Loucy (cell line): ENCODE data around the gene MAD1L1.

Experiments used
- H2AFZ ChIP-seq: fragments of 200-600 bp; sonication (generic); 2 replicates; pipeline ENCODE4 v1.6.0; 2016; ENCODE audit warnings: antibody characterized with exemption, mild to moderate bottlenecking, low read length, moderate library complexity
- H3F3A ChIP-seq: fragments of 200-600 bp; 2 replicates; pipeline ENCODE4 v1.6.0; 2016; ENCODE audit warnings: antibody characterized with exemption, low read depth, mild to moderate bottlenecking
- H3K27me3 ChIP-seq: fragments of 200-600 bp; sonication (generic); 2 replicates; pipeline ENCODE4 v1.6.1; 2014; ENCODE audit warnings: low read length, mild to moderate bottlenecking; ENCODE audit not compliant: insufficient read depth, poor library complexity, severe bottlenecking
- H3K36me3 ChIP-seq: fragments of 200-600 bp; sonication (generic); 2 replicates; pipeline ENCODE4 v1.6.1; 2016; ENCODE audit warnings: low read length; ENCODE audit not compliant: insufficient read depth
- H3K4me1 ChIP-seq: fragments of 200-600 bp; sonication (generic); 2 replicates; pipeline ENCODE4 v1.5.1; 2014; ENCODE audit warnings: low read length, mild to moderate bottlenecking; ENCODE audit not compliant: insufficient read depth, poor library complexity, severe bottlenecking
- H3K4me2 ChIP-seq: fragments of 200-600 bp; sonication (generic); 2 replicates; pipeline ENCODE4 v1.6.0; 2014; ENCODE audit warnings: antibody characterized with exemption, low read length, low read depth, mild to moderate bottlenecking; ENCODE audit not compliant: poor library complexity, severe bottlenecking
- H3K4me3 ChIP-seq: fragments of 200-600 bp; sonication (generic); 2 replicates; pipeline ENCODE4 v1.5.1; 2014; ENCODE audit warnings: low read length, mild to moderate bottlenecking, mixed read lengths; ENCODE audit not compliant: poor library complexity, severe bottlenecking
- H3K79me2 ChIP-seq: fragments of 200-600 bp; sonication (generic); 2 replicates; pipeline ENCODE4 v1.6.1; 2014; ENCODE audit warnings: low read length; ENCODE audit not compliant: insufficient read depth
- H3K9ac ChIP-seq: fragments of 200-600 bp; sonication (generic); 2 replicates; pipeline ENCODE4 v1.6.0; 2014; ENCODE audit warnings: mild to moderate bottlenecking, low read depth, low read length, moderate library complexity; ENCODE audit not compliant: poor library complexity, severe bottlenecking
- H3K9me2 ChIP-seq: fragments of 200-600 bp; sonication (generic); replicated peaks from 2 replicates; pipeline ENCODE4 v1.6.1; 2016; ENCODE audit warnings: low read depth, low read length, mixed read lengths
- H3K9me3 ChIP-seq: fragments of 200-600 bp; sonication (generic); 2 replicates; pipeline ENCODE4 v1.6.1; 2014; ENCODE audit warnings: mild to moderate bottlenecking, antibody characterized with exemption, low read length, low read depth; ENCODE audit not compliant: insufficient read depth
- H4K20me1 ChIP-seq: fragments of 200-600 bp; sonication (generic); 2 replicates; pipeline ENCODE4 v1.6.0; 2014; ENCODE audit warnings: antibody characterized with exemption, low read length, mild to moderate bottlenecking; ENCODE audit not compliant: insufficient read depth, poor library complexity, severe bottlenecking
- EZH2phosphoT487 ChIP-seq: fragments of 200-600 bp; IDR thresholded peaks from 2 replicates; pipeline ENCODE4 v1.6.1; 2018; ENCODE audit warnings: antibody characterized with exemption, mild to moderate bottlenecking, moderate library complexity, borderline replicate concordance
- TF ChIP-seq, protein P1 (sequence below): fragments of 200-600 bp; sonication (generic); conservative IDR thresholded peaks from 2 replicates; pipeline ENCODE4 v1.5.1; 2014; ENCODE audit warnings: mild to moderate bottlenecking, antibody characterized with exemption, low read length

MAD1L1 gene

DNA sequence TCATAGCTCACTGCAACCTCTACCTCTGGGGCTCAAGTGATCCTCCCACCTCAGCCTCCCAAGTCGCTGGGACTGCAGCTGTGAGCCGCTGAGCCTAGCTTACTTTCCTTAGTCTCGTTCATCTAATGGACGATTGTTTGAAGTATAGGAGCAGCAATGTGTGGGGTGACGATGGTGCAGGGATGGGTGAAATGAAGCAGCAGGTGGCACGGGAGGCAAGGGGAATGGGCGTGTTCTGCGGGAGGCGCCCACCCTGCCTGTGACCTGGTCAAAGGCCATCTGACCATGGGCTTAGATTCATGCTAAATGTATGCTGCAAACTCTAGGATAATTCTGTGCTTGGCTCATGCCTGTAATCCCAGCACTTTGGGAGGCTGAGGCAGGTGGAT, 210.7 kb downstream of the MAD1L1 start:
- no peaks in the 10 kb centered on the region for H4K20me1 ChIP-seq
- H3K9me2 ChIP-seq, result no peaks in the 10 kb centered on the region
- peaks cover 13% of the 10 kb centered on the region; the same call in 1 of the 2 replicates for H3K9me3 ChIP-seq
- peaks cover 12% of the 10 kb centered on the region; the same call in 1 of the 2 replicates for H3K79me2 ChIP-seq
- no peaks in the 10 kb centered on the region for H3K27me3 ChIP-seq
- no peak overlapping the region for H3K9ac ChIP-seq
- H2AFZ ChIP-seq, result no peak overlapping the region
- no peaks in the 10 kb centered on the region for H3K4me1 ChIP-seq
- H3K4me3 ChIP-seq, result no peak overlapping the region
- TF ChIP-seq, protein P1, sequence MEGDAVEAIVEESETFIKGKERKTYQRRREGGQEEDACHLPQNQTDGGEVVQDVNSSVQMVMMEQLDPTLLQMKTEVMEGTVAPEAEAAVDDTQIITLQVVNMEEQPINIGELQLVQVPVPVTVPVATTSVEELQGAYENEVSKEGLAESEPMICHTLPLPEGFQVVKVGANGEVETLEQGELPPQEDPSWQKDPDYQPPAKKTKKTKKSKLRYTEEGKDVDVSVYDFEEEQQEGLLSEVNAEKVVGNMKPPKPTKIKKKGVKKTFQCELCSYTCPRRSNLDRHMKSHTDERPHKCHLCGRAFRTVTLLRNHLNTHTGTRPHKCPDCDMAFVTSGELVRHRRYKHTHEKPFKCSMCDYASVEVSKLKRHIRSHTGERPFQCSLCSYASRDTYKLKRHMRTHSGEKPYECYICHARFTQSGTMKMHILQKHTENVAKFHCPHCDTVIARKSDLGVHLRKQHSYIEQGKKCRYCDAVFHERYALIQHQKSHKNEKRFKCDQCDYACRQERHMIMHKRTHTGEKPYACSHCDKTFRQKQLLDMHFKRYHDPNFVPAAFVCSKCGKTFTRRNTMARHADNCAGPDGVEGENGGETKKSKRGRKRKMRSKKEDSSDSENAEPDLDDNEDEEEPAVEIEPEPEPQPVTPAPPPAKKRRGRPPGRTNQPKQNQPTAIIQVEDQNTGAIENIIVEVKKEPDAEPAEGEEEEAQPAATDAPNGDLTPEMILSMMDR, result no peak
- TF ChIP-seq EZH2phosphoT487, result no peak
- peaks cover 8% of the 10 kb centered on the region; the same call in 1 of the 2 replicates for H3K36me3 ChIP-seq
- H3K4me2 ChIP-seq, result no peak overlapping the region
- H3F3A ChIP-seq, result no peaks in the 10 kb centered on the region

DNA sequence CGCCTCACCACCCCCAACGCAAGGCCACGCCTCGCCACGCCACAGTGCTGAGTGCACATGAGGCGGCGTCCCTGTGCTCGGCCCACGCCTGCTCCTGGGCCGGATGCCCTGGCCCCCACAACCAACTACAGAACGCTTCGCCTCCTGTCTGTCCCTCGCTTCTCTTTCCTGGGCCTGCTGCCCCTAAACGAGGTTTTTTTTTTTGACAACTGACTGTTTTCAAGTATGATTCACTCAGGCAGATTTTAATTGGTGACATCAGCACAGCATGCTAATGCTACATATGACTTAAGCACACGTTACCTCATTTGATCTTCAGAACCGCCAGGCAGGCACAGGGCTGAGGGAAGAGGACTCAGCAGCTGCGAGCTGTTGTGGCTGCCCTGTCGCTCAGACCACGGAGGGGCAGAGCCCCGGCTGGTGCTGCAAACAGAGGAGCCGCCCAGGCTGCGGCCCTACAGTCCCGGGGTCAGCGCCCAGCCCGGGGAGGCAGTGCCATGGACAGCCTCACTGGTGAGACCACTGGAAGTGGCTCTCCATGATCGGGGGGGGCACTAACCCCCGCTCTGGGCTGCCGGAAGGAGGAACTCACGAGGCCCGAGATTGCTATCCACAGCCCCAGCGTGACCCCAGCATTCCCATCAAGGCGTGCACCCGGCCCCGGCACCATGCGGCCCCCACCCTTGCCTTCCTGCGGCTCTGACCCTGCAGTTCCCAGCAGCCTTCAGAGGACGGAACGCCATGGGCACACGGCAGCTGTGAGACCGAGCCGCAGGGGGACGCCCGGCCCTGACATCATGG, 212.8 kb downstream of the MAD1L1 start:
- H3K4me2 ChIP-seq, result no peak overlapping the region
- H3K4me1 ChIP-seq, result no peaks in the 10 kb centered on the region
- no peak overlapping the region for H2AFZ ChIP-seq
- no peaks in the 10 kb centered on the region for H4K20me1 ChIP-seq
- H3K9me2 ChIP-seq, result no peaks in the 10 kb centered on the region
- TF ChIP-seq, protein P1, result no peak
- TF ChIP-seq EZH2phosphoT487, result no peak
- no peak overlapping the region for H3K4me3 ChIP-seq
- no peaks in the 10 kb centered on the region for H3F3A ChIP-seq
- H3K27me3 ChIP-seq, result no peaks in the 10 kb centered on the region
- peaks cover 7% of the 10 kb centered on the region; the same call in 1 of the 2 replicates for H3K36me3 ChIP-seq
- H3K9ac ChIP-seq, result no peak overlapping the region
- H3K9me3 ChIP-seq, result peaks cover 7% of the 10 kb centered on the region; the same call in 1 of the 2 replicates
- H3K79me2 ChIP-seq, result 0 out of 2 replicates have a peak, but pooled peaks cover 6% of the 10 kb centered on the region

DNA sequence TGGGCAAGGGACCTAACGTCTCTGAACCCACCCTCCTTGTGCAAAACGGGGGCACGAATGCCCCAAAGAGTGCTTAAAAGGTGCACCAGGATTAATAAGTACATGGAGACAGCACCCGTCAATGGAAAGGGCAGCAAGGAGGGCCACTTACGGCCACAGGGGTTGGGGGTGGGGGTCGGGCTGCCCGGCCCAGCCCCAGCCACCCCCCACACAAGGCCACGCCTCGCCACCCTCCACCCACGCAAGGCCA, 213.4 kb downstream of the MAD1L1 start:
- Histone ChIP-seq H3K4me1 (no peaks in the 10 kb centered on the region), H3K27me3 (no peaks in the 10 kb centered on the region), H3K9ac (no peak overlapping the region), H3K4me2 (no peak overlapping the region), H3K9me3 (peaks cover 2% of the 10 kb centered on the region; the same call in 1 of the 2 replicates), H3K79me2 (0 out of 2 replicates have a peak, but pooled peaks cover 6% of the 10 kb centered on the region), H3K9me2 (no peaks in the 10 kb centered on the region), H3K4me3 (no peak overlapping the region), H2AFZ (no peak overlapping the region), H3F3A (no peaks in the 10 kb centered on the region), H4K20me1 (no peaks in the 10 kb centered on the region), H3K36me3 (peaks cover 2% of the 10 kb centered on the region; the same call in 1 of the 2 replicates)
- TF ChIP-seq, protein P1, result no peak
- TF ChIP-seq EZH2phosphoT487, result no peak
